Stimulated activated CD4-positive, alpha-beta T cell treated with anti-CD3 and anti-CD28 coated beads, TNF-alpha, amount 100 ng/mL, for 48 hours (primary cell): ENCODE results near the gene PLPP7.
"Not testable (repeated sequence)": the region's sequence is repeated elsewhere in the genome, so short reads cannot be mapped to it uniquely, and the experiment has no call there.

Experiments used
- DNase-seq, 3 donors: peaks; one replicate each; pipeline ENCODE4 v3.0.0-alpha.2; 2020; ENCODE audit warnings: low read depth in 3 of 3

The PLPP7 gene

GRCh38 chr9:131330814-131331600 is 41.5 kb downstream of the PLPP7 start:
- DNase-seq = no peak

- DNase-seq = not testable (repeated sequence)
Observed at GRCh38 chr9:131331996-131332395, 42.5 kb downstream of the PLPP7 start.

DNA sequence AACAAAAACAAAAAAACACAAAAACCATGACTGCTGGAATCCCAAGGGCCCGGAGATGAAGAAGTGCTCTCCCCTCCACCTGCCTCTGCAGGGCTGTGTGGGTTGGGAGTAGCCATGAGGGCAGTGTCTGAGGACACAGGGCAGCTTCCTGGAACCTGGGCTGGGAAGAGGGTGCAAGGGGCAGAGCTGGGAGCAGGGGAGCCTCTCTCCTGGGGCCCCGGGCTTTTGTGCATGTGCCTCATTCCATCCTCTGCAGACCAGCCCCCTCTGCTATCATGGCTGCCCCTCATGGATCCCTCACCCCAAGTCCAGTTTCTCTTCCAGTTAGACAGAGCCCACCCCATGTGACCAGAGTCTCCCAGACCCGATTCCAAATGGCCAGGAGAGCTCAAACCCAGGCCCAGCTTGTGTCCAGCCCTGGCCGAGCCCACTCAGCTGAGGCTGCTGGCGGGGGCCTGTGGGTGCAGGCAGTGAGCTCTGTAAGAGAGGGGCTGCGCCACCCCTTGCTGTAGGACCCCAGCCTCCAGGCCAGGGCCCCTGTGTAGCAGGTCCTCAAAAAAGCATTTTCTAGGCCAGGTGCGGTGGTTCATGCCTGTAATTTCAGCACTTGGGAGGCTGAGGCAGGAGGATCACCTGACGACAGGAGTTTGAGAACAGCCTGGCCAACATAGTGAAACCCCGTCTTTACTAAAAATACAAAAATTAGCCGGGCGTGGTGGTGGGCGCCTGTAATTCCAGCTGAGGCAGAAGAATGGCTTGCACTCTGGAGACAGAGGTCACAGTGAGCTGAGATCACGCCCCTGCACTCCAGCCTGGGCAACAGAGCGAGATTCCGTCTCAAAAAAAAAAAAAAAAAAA is 44.5 kb downstream of the PLPP7 start:
- no peak for DNase-seq

DNA sequence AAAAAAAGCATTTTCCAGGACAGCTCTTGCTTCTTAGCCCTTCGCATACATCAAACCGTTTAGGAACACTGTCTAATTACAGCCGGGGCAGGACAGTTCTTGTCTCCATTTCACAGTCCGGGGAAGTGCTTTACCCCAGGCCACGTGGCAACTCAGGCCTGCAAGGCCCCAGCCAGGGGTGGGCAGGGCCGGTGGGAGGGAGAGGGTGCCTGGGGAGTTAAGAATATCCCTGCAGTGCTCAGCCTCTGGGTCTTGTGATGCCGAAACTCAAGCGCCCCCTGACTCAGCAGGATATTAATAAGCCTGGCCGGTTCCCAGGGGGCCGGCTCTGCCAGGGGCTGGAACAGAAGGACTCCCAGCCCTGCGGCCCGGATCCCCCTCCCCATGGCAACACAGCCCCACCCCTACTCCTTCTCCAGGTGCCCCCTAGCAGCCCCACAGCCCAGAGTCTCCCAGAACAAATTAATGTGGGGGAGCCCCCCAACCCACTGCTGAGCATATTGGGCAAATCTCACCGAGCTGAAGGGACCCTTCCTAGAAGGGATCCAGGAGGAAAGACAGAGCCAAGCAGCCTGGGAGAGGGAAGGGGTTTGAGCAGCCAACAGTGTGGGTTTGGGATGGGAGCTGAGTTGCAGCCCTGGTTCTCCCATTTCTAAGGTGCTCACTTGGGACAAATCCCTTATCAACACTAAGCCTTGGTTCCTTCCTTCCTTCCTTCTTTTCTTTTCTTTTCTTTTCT is 45.3 kb downstream of the PLPP7 start:
- DNase-seq = no peak

GRCh38 chr9:131335368-131335755 is 45.8 kb downstream of the PLPP7 start:
- DNase-seq = no peak

DNA sequence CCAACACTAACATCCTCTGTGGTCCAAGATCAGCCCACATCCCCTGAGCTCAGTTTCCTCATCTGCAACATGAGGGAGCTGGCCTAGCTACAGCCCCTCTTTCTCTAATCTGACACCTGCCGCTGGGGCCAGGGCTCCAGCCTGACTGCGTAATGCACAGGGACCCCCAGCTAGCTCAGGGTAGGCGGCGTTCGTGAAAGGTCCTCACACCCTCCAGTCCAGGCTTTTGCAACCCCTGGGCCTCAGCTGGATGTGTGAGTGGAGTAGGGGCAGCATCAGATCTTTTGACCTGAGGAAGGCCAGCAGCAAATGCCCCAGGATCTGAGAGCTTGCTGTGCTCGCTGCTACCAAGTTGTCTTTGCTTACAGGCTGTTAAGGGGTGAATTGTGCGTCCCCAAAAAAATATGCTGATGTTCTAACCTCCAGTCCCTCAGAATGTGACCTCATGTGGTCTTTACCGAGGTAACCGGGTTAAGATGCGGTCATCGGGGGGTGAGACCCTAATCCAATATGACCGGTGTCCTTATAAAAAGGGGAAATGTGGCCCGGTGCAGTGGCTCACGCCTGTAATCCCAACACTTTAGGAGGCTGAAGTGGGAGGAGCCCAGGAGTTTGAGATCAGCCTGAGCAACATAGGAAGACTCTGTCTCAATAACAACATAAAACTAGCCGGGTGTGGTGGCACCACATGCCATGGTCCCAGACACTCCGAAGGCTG is 47.8 kb downstream of the PLPP7 start:
- no peak for DNase-seq

- not testable (repeated sequence) for DNase-seq
Observed at GRCh38 chr9:131339212-131339611, 49.7 kb downstream of the PLPP7 start.

DNA sequence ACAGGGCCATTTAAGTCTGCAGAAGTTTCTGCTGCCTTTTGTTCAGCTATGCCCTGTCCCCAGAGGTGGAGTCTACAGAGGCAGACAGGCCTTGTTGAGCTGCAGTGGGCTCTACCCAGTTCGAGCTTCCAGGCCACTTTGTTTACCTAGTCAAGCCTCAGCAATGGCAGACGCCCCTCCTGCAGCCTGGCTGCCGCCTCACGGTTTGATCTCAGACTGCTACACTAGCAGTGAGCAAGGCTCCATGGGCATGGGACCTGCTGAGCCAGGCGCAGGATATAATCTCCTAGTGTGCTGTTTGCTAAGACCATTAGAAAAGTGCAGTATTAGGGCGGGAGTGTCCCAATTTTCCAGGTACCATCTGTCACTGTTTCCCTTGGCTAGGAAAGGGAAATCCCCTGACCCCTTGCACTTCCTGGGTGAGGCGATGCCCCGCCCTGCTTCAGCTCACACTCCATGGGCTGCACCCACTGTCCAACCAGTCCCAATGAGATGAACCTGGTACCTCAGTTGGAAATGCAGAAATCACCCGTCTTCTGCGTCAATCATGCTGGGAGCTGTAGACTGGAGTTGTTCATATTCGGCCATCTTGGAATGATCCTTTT is 55.5 kb downstream of the PLPP7 start:
- DNase-seq = not testable (repeated sequence)

DNA sequence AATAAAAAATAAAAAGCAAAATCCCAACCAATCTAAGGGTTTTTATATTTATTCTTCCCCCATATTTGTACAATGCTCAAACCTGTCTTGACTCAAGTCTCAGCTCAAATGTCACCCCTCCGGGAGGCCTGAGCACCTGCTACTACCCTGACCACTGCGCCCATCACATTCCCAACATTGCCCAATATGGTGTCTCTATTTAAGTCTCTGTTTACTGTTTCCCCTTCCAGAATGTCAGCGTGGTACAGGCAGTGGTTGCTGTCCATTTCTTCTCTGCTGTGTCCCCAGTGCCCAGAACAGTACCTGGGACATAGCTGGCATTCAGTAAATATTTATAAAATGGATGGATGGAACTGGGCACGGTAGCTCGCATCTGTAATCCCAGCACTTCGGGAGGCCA is 57.0 kb downstream of the PLPP7 start:
- no peak for DNase-seq

GRCh38 chr9:131347376-131348020 is 58.0 kb downstream of the PLPP7 start:
- no peak for DNase-seq

- DNase-seq = no peak
Observed at GRCh38 chr9:131348631-131349521, 59.4 kb downstream of the PLPP7 start.

GRCh38 chr9:131349522-131349880 is 60.0 kb downstream of the PLPP7 start:
- no peak for DNase-seq

DNA sequence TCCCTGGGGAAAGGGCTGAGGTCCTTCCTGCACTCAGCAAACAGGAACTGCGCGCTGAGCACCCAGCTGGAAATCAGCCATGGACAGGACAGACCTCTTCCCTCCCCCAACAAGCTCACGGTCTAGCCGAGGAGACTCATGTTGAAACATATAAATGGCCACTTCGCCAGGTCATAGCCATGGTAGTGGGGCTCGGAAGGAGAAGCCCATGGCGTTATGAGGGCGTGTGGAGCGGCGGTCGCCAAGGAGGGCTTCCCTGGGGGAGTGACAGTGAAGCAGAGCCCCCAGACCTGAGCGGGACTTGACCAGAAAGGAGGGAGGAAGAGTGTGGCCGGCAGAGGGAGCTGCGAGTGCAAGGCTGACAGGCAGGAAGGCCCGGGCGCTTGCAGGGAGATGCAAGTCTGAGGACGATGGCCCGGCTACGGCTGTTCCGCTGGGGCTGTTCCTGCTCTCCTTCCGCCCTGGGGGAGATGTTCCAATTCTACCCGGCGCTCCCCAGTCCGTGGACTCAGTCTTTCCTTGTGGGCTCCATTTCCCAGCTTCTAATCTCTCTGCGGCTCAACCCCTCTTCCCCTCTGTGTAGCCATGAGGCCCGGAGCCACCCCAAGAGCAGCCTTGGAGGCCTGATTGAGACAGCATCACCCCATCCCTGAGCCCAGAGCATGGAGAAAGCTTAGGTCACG is 60.5 kb downstream of the PLPP7 start:
- DNase-seq = peak; percentile 73 to 89 (median 79)

- DNase-seq = not testable (repeated sequence)
Observed at GRCh38 chr9:131356479-131356878, 67.0 kb downstream of the PLPP7 start.

GRCh38 chr9:131358556-131358955 is 69.0 kb downstream of the PLPP7 start:
- no peak for DNase-seq
